BLaER1 treated with 17β-estradiol and CSF1 and Interleukin-3, amounts not matched to agents 10 nM and 100 nM (cell line): Measurements from ENCODE around the gene PEPD.

ENCODE experiments used
- H3K27ac ChIP-seq, 11 experiments: shearing (Covaris generic); formaldehyde crosslinking; 2 replicates each; pipeline ENCODE4 v1.8.1; 2022
- H3K27me3 ChIP-seq, 11 experiments: shearing (Covaris generic); formaldehyde crosslinking; 2 replicates each; pipeline ENCODE4 v1.8.1; 2022
- H3K36me3 ChIP-seq, 11 experiments: shearing (Covaris generic); formaldehyde crosslinking; 2 replicates each; pipeline ENCODE4 v1.8.1; 2022
- H3K4me1 ChIP-seq, 10 experiments: shearing (Covaris generic); formaldehyde crosslinking; 2 replicates each; pipeline ENCODE4 v1.8.1; 2022
- H3K4me2 ChIP-seq, 11 experiments: shearing (Covaris generic); formaldehyde crosslinking; 2 replicates each; pipeline ENCODE4 v1.8.1; 2022
- H3K4me3 ChIP-seq, 10 experiments: shearing (Covaris generic); formaldehyde crosslinking; 2 replicates each; pipeline ENCODE4 v1.8.1; 2022
- H3K9ac ChIP-seq, 11 experiments: shearing (Covaris generic); formaldehyde crosslinking; 2 replicates each; pipeline ENCODE4 v1.8.1; 2022
- H3K9me3 ChIP-seq, 11 experiments: shearing (Covaris generic); formaldehyde crosslinking; replicated peaks in 1 of 11; 2 replicates each; pipeline ENCODE4 v1.8.1; 2022
- H4K20me1 ChIP-seq, 11 experiments: shearing (Covaris generic); formaldehyde crosslinking; 2 replicates each; pipeline ENCODE4 v1.8.1; 2022
- Cebpa-rat ChIP-seq, 11 experiments: shearing (Covaris generic); IDR thresholded peaks; 2 replicates each; pipeline ENCODE4 v1.8.1; 2022

PEPD gene

DNA sequence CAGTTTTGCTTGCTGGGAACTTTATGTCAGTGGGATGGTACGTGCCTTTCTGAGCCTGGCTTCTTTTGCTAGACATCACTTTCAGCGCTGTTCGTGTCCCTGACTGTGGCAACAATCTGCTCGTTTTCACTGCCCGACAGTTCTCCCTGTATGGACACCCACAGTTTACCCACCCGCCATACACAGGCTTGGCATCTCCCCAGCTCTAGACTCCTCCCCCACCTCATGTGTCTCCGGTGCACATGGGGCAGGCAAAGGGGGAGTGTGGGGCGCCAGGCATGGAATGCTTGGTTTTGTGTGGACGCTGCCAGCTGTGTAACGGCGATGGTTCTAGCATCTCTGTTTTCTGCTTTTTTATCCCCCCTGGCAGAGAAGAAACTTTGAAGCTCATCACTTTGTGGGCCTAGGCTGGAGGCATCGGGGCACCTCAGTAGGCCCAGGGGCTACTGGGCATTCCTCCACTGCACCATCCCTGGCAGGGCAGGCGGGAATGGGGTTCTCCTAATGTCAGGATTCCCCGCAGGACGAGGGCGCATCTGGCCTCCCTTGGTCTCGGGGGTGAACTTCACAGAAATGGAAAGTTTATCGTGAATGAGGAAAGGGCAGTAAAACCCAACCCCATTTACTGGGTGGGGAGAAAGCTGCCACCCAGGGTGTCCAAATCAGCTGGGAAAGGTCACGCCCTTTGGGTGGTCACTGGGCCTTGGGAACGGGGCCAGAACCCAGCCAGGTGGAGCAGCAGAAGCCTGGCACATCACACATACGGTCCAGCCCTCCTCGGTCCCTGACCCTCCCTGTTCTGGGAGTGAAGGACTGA is 87.3 kb downstream of the PEPD start:
- TF ChIP-seq Cebpa-rat (IDR thresholded peaks at IDR 0.05): no peak
- Histone ChIP-seq H3K4me1 (peaks cover 0 to 10% (median 4%) of the 10 kb centered on the region in 10 experiments; a peak in 9 of 20 replicates), H3K27me3 (no peaks in the 10 kb centered on the region), H3K27ac (no peak overlapping the region), H3K4me2 (no peak overlapping the region), H3K36me3 (peaks cover 0 to 4% (median 0%) of the 10 kb centered on the region in 11 experiments; a peak in 1 of 22 replicates), H3K4me3 (no peak overlapping the region), H3K9me3 (no peaks in the 10 kb centered on the region), H3K9ac (no peak overlapping the region), H4K20me1 (peaks cover 0 to 48% (median 8%) of the 10 kb centered on the region in 11 experiments; a peak in 12 of 22 replicates)

DNA sequence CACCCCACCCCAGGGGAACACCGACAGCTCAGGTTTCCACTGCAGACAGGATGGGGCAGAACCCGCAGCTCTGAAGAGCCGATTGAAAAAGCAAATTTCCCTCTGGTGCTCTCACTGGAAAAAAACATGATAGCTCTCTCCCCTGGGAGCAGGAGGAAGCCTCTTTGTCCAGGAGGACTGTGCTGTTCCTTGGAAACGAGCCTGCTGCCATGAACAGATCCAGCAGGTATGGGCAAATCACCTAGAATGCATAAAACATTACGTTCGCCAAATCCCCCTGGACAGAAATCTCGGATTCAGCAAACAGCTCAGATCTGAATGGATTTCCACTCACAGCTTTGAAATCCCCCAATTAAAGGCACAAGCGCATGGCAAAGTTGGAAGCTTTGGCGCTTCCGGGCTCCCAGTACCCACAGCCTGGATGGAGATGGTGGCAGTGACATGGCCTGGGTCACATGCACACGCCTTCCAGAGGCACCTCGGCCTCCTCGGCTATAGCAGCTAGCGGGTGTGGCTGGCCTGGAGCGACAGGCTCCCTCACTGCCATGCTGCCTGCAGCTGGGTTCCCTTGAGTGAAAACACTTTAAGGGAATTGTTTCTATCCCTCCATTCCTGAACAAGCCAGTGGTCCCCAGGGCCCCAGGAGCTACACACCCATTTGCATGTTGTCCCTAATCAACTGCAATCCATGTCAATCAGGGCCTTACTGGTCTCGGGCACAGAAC is 89.0 kb downstream of the PEPD start:
- Histone ChIP-seq H3K4me2 (no peak overlapping the region), H4K20me1 (peaks cover 0 to 54% (median 8%) of the 10 kb centered on the region in 11 experiments; a peak in 13 of 22 replicates), H3K9ac (no peak overlapping the region), H3K27ac (no peak overlapping the region), H3K9me3 (no peaks in the 10 kb centered on the region), H3K36me3 (peaks cover 0 to 8% (median 0%) of the 10 kb centered on the region in 11 experiments; a peak in 1 of 22 replicates), H3K4me3 (no peak overlapping the region), H3K27me3 (no peaks in the 10 kb centered on the region), H3K4me1 (peaks cover 0 to 10% (median 4%) of the 10 kb centered on the region in 10 experiments; a peak in 9 of 20 replicates)
- TF ChIP-seq Cebpa-rat (IDR thresholded peaks at IDR 0.05): no peak

DNA sequence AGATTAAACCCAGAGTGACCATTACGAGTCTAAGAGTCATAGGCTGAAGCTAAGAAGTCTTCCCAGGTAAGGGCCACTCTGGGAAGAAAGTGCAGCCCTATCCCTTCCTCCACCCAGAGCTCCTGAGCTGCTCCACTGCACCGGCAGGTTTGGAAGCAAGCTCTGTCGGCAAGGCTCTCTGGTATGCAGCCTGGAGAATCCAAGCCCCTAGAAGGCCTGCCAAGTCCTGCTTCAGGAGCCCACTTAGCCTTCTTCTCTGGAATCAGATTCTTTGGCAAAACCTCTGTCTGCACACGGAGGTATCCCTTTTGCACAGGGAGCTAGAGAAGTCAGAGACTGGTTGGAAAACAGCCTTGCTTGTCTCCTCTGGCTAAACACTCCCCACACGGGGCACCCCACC is 89.6 kb downstream of the PEPD start:
- no peak for TF ChIP-seq Cebpa-rat (IDR thresholded peaks at IDR 0.05)
- H4K20me1 ChIP-seq: peaks cover 0 to 53% (median 8%) of the 10 kb centered on the region in 11 experiments; a peak in 13 of 22 replicates
- H3K36me3 ChIP-seq: peaks cover 0 to 8% (median 0%) of the 10 kb centered on the region in 11 experiments; a peak in 1 of 22 replicates
- H3K4me2 ChIP-seq: no peak overlapping the region
- no peak overlapping the region for H3K9ac ChIP-seq
- peaks cover 0 to 10% (median 4%) of the 10 kb centered on the region in 10 experiments; a peak in 9 of 20 replicates for H3K4me1 ChIP-seq
- no peak overlapping the region for H3K4me3 ChIP-seq
- no peak overlapping the region for H3K27ac ChIP-seq
- H3K9me3 ChIP-seq: no peaks in the 10 kb centered on the region
- no peaks in the 10 kb centered on the region for H3K27me3 ChIP-seq

- Histone ChIP-seq H3K4me3 (no peak overlapping the region), H3K9ac (no peak overlapping the region), H3K4me1 (peaks cover 0 to 10% (median 4%) of the 10 kb centered on the region in 10 experiments; a peak in 9 of 20 replicates), H3K9me3 (no peaks in the 10 kb centered on the region), H4K20me1 (peaks cover 0 to 55% (median 8%) of the 10 kb centered on the region in 11 experiments; a peak in 13 of 22 replicates), H3K27me3 (no peaks in the 10 kb centered on the region), H3K4me2 (peak overlapping the region in 6 of 11 experiments; percentile 13 to 43 (median 22); a peak in 7 of 22 replicates), H3K27ac (no peak overlapping the region), H3K36me3 (peaks cover 0 to 4% (median 0%) of the 10 kb centered on the region in 11 experiments; a peak in 1 of 22 replicates)
- no peak for TF ChIP-seq Cebpa-rat (IDR thresholded peaks at IDR 0.05)
These were observed 90.8 kb downstream of the PEPD start for GRCh38 chr19:33430674-33431277.

DNA sequence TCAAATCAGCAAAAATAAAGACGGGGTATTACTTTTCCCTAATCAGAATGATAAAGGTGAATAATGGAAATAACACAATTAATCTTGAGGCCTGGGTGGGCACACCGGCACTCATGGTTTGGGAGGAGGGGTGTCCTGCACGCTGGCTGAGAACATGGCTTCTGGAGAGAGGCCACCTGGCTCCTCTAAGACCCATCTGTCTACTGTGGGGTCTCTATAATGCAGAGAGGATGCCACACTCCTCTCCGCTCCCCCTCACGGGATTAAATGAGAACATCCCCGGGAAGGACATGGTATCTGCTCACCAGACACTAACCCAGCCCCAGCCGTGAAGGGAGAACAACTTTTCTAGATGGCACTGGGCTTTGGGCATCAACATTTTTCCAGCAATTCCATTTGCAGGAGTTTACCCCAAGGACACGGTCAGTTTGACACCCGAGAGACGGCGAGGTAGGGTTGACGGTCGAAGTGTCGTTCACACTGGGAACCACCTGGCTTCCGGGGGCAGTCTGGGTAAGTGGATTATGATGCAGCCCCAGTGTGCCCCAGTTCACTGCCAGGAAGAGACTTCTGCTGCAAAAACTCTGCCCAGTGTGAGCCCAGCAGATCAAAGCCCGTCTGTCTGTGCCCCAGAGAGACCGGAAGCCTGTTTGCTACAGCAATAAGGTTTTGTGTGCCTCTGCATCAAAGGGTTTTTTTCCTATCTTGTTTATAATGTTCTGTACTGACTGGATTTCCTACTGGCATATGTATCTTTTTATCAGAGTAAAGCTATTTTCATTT is 91.5 kb downstream of the PEPD start:
- peak overlapping the region in 7 of 11 experiments; percentile 13 to 43 (median 29); a peak in 8 of 22 replicates for H3K4me2 ChIP-seq
- H4K20me1 ChIP-seq: peaks cover 0 to 55% (median 8%) of the 10 kb centered on the region in 11 experiments; a peak in 13 of 22 replicates
- TF ChIP-seq Cebpa-rat (IDR thresholded peaks at IDR 0.05): no peak

GRCh38 chr19:33428627-33429125 is 92.9 kb downstream of the PEPD start:
- H3K9ac ChIP-seq: no peak overlapping the region
- no peak overlapping the region for H3K27ac ChIP-seq
- H3K4me2 ChIP-seq: no peak overlapping the region
- H4K20me1 ChIP-seq: peaks cover 0 to 55% (median 8%) of the 10 kb centered on the region in 11 experiments; a peak in 13 of 22 replicates
- H3K9me3 ChIP-seq: no peaks in the 10 kb centered on the region
- no peaks in the 10 kb centered on the region for H3K27me3 ChIP-seq
- peaks cover 0 to 10% (median 4%) of the 10 kb centered on the region in 10 experiments; a peak in 9 of 20 replicates for H3K4me1 ChIP-seq
- peaks cover 0 to 12% (median 0%) of the 10 kb centered on the region in 11 experiments; a peak in 2 of 22 replicates for H3K36me3 ChIP-seq
- no peak for TF ChIP-seq Cebpa-rat (IDR thresholded peaks at IDR 0.05)
- no peak overlapping the region for H3K4me3 ChIP-seq

More for the DNA sequence above, 91.5 kb downstream of the PEPD start:
- Histone ChIP-seq H3K9ac (no peak overlapping the region; a peak in 1 of 22 replicates), H3K4me1 (peaks cover 0 to 10% (median 4%) of the 10 kb centered on the region in 10 experiments; a peak in 9 of 20 replicates), H3K4me3 (no peak overlapping the region), H3K27me3 (no peaks in the 10 kb centered on the region), H3K36me3 (peaks cover 0 to 4% (median 0%) of the 10 kb centered on the region in 11 experiments; a peak in 1 of 22 replicates), H3K27ac (no peak overlapping the region), H3K9me3 (no peaks in the 10 kb centered on the region)

- peaks cover 0 to 52% (median 8%) of the 10 kb centered on the region in 11 experiments; a peak in 13 of 22 replicates for H4K20me1 ChIP-seq
- no peak overlapping the region for H3K9ac ChIP-seq
- no peak overlapping the region for H3K4me3 ChIP-seq
- H3K4me2 ChIP-seq: no peak overlapping the region
- no peak for TF ChIP-seq Cebpa-rat (IDR thresholded peaks at IDR 0.05)
- H3K27me3 ChIP-seq: no peaks in the 10 kb centered on the region
- peaks cover 0 to 10% (median 4%) of the 10 kb centered on the region in 10 experiments; a peak in 10 of 20 replicates for H3K4me1 ChIP-seq
- H3K27ac ChIP-seq: no peak overlapping the region
- H3K36me3 ChIP-seq: peaks cover 0 to 12% (median 0%) of the 10 kb centered on the region in 11 experiments; a peak in 2 of 22 replicates
- H3K9me3 ChIP-seq: no peaks in the 10 kb centered on the region
These were observed 93.6 kb downstream of the PEPD start for GRCh38 chr19:33427801-33428626.
